T-helper 1 cell treated with Interleukin-12 subunit alpha and Interleukin-12 subunit beta and Interleukin-4 antibody, amounts not matched to agents 30 ng/mL and 1 ng/mL, for 36 hours (primary cell): ENCODE results near the gene DSE. TPM values are rescaled to one million over a fixed set of nuclear protein-coding genes. Genes with fewer than 3 reads are reported as not detected.

Experiments used
- intact Hi-C: fragments of 100-400 bp; cut with micrococcal nuclease; formaldehyde crosslinking; loops from one replicate; pipeline ENCODE4 v1.15.1; 2024
- total RNA-seq: library from RNA; stranded (reverse); gene quantifications from 2 replicates; pipeline ENCODE4 v1.2.3, GENCODE V29; 2022

The DSE gene
- total RNA-seq, 1 donor from 2014 or later, result 2.6 TPM

- intact Hi-C loops, result no loop called here
These were observed 15.2 kb downstream of the DSE start for GRCh38 chr6:116385921-116386320.

DNA sequence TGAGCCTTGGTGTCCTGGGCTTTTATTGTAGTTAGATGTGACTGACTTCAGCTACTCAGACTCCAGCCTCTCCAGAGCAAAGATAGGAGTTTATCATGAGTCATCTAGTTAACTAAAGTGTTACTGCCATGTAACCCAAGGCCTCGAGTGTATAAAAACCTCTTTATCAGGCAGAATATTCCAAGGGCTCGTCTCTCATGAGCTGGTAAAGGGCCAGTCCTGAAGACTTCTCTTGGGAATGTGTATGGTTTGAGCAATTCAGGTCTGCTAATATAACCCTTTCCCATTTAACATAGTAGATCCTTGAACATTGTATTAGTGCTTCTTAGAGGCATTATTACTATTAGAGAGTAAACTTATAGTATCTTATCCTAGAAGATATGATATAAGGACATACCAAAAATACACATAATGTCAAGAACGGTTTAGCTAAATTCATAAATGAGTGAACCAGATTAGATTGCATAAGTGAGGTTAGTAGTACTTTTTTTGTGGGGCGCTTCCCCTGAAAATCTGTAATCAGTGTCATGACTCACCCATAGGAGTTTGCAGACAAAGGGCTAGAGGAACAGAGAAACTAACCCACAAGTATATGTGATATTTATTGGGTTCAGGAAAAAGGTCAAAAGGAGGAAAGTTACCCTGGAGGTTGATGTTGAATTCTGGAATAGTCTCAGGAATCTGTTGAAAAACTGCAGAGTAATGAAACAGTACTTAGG lies 16.0 kb downstream of the DSE start:
- intact Hi-C loops, result no loop called here

- intact Hi-C loops, result no loop called here
These were observed 16.6 kb downstream of the DSE start for GRCh38 chr6:116387374-116387773.

GRCh38 chr6:116388924-116389323 lies 18.2 kb downstream of the DSE start:
- intact Hi-C loops, result no loop called here

DNA sequence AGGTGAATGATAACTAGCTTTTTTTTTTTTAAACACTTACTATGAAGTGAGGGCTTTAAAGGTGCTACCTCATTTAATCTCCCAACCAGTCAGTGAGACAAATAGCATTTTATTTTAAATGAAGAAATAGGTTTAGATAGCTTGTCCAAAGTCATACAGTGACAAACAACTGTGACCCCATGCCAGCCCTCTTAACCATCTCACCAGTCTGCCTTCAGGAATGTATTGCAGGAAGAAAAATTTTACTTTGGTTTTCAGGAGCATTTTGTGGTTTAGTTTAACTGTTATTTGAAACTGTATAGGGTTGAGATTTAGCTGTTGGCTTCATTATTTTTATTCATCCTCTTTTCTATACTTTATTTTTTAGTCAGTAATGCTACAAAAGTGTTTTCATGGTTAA lies 18.6 kb downstream of the DSE start:
- intact Hi-C loops, result no loop called here

- intact Hi-C loops, result no loop called here
These were observed 19.8 kb downstream of the DSE start for GRCh38 chr6:116390581-116390980.

DNA sequence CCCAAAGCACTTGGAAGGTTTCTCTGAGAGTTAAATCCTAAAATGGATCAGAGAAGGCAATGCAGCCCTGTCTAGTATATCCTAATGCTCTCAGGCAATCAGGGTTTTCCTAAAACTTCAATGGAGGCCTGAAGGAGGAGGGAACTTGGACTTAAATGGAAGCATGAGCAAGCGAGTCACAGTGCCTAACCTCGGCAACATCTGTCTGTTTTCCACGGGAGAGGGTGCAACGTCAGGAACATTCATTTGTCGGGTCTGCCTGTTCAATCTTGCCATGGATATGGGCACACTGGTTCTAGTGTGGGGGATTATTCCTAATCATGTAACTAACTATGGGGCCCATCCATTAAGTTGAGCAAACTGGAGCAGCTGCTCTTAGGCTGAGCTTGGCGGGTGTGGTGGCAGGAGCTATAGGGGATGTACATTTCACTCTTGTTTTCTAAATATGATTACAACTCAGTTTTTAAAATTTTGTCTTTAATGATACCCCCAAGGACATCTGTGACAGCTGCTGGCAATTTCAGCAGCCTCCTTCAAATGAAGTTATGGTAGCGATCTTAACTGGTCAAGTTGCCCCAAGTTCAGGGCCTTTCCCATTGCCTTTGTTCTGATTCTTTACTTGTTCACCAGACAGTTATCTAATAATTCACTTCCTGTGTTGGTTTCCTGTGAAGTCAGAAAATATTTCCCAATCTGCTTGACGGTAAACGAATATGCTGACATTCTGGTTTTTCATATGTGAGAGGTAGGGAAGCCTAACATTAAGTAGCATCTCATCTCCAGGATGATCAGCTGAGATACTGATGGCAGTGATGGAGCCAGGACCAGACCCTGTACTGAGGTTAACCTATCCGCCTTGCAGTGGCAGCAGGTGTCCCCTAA lies 21.6 kb downstream of the DSE start:
- intact Hi-C loops, result loop anchor here (1.0 to 2.0 kb wide), 3 partner anchors 10 to 140 kb away; no protein-coding TSS in a partner anchor

- intact Hi-C loops, result loop anchor here (1.0 to 2.0 kb wide), 3 partner anchors 9 to 139 kb away; no protein-coding TSS in a partner anchor
These were observed 22.7 kb downstream of the DSE start for GRCh38 chr6:116393430-116393829.

DNA sequence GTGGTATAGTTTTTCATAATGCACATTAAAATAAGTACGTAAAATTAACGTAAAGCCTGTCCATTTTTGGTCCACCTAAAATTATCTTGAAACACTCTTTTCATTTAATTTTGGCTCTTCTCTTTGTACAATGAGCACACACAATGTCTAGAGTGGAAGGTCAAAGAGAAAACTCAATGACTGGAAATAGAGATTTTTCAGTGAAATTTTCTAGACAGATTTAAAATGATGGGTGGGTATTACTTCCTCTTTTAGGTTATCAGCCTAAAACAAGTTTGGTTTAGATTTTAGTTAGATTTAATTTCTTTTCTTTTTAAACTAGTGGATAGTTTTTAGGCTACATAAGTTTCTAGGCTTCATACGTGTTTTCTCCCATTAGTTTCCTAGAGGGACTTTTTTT lies 24.9 kb downstream of the DSE start:
- intact Hi-C loops, result no loop called here

GRCh38 chr6:116396441-116396840 lies 25.7 kb downstream of the DSE start:
- intact Hi-C loops, result no loop called here

DNA sequence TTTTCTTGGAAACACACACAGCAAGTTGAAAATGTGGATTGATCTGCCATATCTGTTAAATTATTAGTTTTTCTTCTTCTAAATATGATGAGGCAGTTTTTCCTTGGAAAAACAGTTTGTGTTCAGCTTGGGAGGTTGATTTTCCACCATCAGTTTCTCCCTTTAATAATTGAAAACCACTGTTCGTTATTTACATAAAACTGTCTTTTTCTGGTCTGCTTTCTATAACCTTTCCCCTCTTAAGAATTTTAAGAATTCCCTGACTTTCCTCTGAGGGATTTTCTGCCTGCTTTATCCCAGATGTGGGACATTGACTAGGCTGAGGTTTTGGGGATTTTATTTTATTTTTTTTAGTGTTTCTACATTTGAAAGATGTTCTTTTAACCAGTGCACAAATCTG lies 27.2 kb downstream of the DSE start:
- intact Hi-C loops, result no loop called here

- intact Hi-C loops, result no loop called here
These were observed 27.7 kb downstream of the DSE start for GRCh38 chr6:116398316-116399010.

DNA sequence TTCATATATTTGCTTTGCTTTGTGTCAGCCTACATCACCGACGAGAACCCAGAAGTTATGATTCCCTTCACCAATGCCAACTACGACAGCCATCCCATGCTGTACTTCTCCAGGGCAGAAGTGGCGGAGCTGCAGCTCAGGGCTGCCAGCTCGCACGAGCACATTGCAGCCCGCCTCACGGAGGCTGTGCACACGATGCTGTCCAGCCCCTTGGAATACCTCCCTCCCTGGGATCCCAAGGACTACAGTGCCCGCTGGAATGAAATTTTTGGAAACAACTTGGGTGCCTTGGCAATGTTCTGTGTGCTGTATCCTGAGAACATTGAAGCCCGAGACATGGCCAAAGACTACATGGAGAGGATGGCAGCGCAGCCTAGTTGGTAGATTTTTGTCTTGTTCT lies 28.5 kb downstream of the DSE start:
- intact Hi-C loops, result no loop called here

- intact Hi-C loops, result no loop called here
These were observed 29.6 kb downstream of the DSE start for GRCh38 chr6:116400328-116400727.

GRCh38 chr6:116402108-116402937 lies 31.6 kb downstream of the DSE start:
- intact Hi-C loops, result loop anchor here (1.0 kb wide), 1 partner anchor 9 kb away; no protein-coding TSS in a partner anchor

DNA sequence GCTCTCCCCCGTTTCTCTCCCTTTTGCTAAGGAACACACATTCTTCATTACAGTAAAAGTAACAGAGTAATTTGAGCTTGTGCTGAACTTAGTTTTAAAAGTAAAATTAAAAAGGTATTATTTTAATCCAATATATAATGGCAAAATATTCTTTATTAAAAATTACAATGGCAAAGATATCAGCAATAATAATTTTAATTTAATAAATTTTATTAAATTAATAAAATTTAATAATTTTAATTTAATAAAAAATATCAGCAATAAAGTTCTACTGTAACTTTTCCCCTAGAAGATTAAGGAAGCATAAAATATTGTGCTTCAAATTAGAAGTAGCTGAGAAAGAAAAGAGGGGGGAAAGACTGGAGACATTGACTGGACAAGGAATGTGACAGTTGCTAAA lies 32.5 kb downstream of the DSE start:
- intact Hi-C loops, result no loop called here

DNA sequence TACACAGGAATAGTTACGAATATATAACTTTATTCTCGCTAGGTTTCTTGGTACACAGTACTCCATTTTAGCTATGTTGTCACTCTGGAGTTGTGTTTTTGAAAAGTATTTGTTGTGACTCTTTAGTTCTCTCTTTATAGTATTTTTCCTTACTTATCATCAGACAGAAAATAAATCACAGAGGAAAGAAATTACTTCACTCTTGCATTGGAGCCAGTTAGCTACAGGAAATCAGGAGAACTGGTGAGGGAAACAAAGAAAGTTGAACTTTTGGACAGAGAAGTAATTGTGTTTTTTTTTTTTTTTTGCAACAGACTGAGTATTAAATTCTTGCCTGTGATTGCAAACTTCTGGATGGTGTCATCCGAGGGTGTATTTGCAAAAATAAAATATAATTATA lies 33.9 kb downstream of the DSE start:
- intact Hi-C loops, result no loop called here

GRCh38 chr6:116405138-116405537 lies 34.4 kb downstream of the DSE start:
- intact Hi-C loops, result no loop called here

GRCh38 chr6:116405652-116406356 lies 35.1 kb downstream of the DSE start:
- intact Hi-C loops, result no loop called here

DNA sequence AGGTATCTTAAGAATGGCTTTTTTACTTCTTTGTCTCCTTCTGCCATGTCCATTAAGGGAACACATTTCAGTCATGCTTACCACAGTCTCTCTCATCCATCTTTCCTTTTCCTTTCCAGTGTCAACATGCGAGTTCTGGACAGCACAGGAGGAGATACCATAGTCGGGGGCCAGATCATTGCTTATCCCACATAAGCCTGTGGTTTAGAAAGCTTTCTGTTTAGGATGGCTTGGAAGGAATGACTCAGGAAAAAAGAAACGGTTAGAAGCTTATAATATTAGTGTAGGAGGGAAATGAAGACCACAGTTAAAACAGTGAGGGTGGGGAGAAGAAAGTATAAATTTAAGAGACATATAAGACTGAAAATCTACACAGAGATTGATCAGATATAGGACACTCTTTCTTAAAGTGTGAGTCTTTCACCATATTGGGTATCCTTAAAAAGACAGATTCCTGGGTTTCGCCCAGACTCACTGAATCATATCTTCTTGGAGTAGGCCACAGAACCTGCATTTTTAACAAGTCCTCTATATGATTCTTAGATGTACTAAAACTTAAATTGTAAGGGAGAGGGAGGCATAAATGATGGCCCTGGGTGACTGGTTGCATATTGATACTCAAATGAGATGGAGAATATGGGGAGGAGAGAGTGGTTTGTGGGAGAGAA lies 36.1 kb downstream of the DSE start:
- intact Hi-C loops, result no loop called here
